HG03066 (cell line): ENCODE data around the gene LYPD8.

Experiments
- ATAC-seq: cut with Tn5 transposase; IDR thresholded peaks from one replicate; pipeline ENCODE4 v1.9.1; 2021; ENCODE audit warnings: low read depth; ENCODE audit not compliant: unreplicated experiment

Gene LYPD8

DNA sequence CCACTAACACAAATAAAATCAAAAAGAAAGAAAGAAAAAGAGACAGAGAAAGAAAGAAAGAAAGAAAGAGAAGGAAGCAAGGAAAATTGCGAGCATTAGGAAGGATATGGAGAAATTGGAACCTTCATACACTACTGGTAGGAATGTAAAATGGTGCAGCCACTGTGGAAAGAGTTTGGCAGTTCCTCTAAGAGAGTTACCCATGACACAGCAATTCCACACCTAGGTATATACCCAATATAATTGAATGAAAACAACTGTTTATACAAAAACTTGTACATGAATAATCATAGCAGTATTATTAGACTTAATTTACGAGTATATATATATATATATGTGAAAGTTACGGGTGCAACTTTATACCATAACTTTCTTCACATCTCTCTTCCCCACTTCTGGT, 4.1 kb upstream of the LYPD8 start:
- no peak for ATAC-seq

DNA sequence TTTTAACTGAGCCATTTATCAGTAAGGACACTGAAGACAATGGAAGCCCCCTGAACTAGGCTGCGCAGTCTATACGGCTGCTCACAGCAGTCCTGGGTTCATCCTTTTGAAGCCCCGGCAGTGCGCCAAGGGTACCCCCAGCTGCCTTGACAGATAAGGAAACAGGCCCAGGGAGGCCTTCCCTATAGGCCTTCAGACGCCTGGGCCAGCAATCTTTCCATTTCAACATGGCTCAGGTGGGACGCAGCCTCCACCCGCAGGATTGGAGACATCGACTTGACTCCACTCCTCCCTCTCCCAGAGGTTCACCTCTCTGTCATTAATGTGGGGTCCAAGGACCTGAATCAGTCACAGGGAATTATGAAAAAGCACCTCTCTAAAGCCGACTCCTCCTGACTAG, 2.8 kb upstream of the LYPD8 start:
- ATAC-seq: no peak

DNA sequence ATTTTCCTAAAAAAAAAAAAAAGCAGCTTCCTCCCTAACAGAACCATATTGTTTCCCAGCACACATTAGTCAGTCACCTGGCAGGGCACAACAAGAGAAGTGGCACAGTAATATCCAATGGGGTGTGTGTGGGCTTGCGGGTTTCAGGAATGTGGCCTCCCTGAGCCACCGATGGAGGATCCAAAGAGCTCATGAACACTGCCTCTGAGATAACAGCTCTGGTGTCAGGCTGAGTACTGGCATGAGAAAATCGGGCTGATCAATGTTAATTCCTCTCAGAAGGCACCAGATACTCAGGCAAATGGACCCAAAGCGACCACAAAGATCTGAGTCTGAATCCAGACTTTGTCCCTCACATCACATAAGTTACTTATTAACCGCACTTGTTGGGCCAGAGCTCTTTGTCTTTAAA, 2.2 kb upstream of the LYPD8 start:
- no peak for ATAC-seq

DNA sequence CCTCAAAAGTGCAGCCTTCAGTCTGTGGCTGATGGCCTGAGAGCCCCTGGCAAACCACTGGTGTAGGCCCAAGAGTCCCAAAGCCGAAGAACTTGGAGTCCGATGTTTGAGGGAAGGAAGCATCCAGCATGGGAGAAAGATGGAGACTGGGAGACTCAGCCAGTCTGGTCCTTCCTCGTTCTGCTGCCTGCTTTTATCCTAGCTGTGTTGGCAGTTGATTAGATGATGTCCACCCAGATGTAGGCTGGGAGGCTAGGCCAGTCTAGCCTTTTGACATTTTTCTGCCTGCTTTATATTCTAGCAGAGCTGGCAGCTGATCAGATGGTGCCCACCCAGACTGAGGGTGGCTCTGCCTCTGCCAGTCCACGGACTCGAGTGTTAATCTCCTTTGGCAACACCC, 1.1 kb upstream of the LYPD8 start:
- ATAC-seq: no peak

DNA sequence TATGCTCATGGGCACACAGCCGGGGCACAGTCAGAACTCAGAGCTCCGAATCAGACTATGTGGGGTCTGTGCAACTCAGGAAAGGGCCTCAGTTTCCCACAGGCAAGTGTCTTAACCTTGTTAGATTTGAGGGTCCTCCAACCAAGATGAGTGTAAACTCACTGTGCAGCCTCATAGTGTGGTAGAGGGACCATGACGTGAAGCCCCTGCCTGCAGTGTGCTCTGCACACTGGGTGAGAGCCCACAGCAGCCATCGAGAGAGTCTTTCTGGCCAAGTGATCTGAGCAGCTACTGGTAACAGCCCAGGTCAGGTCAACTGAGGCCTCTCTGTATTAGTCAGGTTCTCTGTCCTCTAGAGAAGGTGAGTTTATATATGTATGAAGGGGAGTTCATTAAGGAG, 592 bp upstream of the LYPD8 start:
- no peak for ATAC-seq

DNA sequence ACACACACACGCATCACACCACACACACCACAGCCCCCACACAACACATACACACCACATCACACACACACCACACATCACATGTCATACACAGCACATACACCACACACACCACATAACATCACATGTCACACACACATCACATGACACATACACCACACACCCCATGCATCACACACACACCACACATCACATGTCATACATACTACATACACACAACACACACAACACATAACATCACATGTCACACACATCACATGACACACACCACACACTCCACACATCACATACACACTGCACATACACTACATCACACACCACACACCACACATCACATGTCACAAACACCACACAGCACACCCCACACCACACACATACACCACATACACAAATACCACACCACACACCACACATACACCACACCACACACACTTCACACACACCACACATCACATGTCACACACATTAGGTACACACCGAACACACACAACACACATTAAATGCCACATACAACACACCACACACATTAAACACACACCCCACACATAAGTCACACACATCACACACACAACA, 1.8 kb downstream of the LYPD8 start:
- ATAC-seq: no peak

DNA sequence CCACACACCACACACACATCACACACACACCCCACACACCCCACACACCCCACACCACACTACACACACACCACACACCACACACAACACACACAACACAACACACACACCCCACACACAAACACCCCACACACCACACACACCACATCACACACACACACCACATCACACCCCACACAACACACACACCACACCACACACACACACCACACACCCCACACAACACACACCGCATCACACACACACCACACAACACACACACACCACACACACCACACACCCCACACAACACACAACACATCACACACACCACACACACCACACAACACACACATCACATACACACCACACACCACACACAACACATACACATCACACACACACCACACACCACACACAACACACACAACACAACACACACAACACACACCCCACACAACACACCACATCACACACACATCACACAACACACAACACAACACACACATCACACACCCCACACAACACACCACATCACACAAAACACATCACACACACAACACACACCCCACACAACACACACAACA, 2.4 kb downstream of the LYPD8 start:
- no peak for ATAC-seq

DNA sequence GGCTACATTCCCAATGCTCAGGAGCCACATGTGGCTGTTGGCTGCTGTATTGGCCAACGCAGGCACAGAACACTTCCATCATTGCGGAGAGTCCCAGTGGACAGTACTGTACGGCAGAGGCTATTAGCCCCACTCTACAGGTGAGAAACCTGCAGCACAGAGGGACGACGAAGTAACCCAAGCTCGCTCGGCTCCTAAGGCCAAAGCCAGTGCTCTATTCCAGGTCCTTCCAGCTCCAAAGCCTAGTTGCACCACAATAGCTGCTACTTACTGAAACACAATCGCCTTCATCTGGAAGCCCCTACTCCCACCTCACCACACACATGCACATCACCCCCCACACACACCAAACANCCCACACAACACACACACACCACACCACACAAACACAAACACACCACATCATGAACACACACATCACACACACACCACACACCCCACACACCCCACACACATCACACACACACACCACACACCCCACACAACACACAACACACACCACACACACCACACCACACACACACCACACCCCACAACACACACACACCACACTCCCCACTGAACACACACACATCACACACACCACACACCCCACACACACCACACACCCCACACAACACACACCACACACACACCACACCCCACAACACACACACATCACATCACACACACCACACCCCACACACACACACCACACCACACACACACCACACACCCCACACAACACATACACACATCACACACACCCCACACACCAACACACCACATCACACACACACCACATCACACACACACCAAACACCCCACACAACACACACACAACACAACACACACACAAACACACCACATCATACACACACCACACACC, 3.2 kb downstream of the LYPD8 start:
- ATAC-seq: no peak

DNA sequence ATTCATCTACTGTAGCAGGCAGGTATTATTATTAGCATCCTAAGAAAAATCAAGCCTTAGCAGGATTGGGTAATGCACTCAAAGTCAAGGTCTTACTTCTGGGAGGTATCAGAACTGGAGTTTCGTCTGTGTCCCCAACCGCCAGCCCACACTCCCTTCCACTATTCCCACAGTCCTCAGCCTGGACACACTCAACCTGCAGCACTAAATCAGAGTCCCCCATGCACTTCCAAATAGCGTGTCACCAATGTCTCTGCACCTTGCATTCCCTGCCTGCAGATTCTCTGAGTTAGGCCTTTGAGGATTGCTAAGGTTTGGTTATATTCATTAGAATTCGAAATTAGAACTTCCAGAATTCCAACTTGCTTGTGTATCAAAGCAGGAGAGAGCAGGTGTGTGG, 3.9 kb downstream of the LYPD8 start:
- no peak for ATAC-seq

DNA sequence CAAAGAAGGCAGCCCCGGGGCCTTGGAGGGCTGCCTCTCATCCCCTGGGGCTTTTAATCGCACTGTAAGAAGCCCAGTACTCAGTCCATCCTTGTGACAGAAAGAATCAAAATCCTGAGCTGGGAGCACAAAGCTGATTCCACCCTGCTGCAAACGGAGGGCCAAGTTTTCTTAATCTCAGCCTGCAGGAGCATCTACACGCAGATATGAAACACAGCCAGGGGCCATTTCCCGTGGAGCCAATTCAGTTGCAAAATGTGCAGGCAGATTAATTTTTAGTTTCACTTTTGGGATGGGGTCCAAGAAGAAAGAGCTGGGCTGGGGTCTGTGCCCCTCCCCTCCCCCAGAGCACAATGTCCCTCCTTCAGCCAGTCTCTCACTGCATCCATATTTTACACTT, 4.4 kb downstream of the LYPD8 start:
- ATAC-seq: no peak

DNA sequence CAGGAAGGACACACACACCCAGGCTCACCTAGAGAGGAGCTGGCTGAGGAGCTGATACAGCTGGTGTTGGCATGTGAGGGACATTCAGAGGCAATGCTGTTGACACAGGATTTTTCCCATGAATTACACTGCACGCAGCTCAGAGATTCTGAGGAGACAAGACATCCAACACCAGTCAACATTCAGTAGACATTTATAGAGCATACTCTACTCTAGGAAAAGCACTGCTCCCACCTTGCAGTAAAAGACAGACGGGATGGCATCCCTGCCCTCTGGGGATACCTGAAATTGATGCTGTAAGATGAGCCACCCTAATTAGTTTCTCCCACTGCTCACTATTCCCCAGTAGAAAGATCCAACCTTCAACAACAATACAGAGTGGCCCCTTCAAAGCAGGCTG, 5.1 kb downstream of the LYPD8 start:
- no peak for ATAC-seq

DNA sequence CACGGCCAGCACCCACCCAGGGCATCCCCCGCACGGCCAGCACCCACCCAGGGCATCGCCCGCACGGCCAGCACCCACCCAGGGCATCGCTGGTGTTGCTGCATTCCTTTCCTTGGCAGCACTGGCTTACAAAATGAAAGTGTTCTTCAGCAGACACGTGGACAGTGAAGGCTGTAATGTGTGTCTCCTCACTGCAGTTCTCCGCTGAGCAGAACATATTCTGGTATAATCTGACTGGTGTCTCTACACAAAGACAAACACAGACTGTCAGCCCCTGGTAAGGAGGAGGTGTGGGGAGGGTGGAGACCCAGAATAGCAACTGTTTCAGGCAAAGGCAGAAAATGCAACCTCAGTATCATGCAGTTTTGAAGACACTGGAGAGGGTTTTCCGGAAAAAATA, 7.3 kb downstream of the LYPD8 start:
- no peak for ATAC-seq

DNA sequence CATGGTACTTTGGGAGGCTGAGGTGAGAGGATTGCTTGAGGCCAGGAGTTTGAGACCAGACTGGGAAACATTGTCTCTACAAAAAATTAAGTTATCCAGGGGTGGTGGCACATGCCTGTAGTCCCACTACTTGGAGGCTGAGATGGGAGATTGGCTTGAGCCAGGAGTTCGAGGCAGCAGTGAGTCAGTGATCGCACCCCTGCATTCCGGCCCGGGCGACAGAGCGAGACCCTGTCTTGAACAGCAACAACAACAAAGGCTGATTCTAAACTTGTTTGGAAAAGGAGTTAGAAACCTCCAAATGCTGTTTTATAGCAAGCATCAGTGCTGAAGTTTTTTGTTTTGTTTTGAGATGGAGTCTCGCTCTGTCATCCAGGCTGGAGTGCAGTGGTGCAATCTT, 14.7 kb downstream of the LYPD8 start:
- no peak for ATAC-seq

DNA sequence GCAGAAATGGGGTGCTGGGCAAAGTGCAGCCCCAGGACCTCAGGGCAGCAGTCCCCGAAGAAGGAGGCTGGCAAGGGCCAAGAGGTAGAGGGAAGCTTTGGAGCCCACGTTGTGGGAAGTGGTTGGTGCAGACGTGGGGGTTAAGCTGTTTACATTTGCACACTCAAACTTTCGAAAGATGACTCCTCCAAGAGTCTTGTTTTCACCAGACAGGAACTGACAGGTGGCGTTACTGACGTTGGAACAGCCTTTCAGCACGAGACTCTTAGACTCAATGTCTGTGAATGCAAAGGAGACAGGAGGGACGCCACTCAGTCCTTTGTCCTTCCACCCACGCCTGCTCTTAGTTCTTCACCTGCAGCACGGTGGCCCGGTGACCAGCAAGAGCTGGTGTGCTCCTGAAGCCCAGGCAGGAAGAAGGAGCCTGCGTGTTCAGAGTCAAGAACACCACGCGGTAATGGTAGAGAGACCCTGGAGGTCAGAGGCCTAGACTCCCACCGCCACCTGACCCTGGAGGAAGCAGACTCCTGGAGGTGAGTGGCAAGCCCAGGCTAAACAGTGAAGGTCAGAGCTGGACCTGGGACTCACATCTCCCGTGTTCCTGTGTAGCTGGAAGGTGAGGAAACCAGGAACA, 15.9 kb downstream of the LYPD8 start:
- ATAC-seq: no peak

DNA sequence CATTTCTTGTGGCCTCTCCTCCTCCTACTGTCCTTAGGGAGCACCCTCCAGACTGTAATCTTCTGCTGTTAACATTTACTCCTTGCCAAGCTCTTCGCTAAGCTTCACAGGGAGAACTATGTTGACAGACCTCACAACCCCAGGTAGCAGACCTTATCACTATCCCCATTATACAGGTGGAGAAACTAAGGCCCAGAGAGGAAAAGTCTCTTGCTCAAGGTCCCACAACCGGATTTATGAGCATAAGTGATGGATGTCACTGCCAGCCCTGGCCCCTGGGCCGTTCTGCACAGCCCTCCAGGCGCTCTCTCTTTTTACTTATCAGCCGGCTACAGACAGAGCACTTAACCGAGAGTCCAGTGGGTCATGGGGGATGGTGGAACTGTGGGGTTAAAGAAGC, 18.1 kb downstream of the LYPD8 start:
- ATAC-seq: no peak

DNA sequence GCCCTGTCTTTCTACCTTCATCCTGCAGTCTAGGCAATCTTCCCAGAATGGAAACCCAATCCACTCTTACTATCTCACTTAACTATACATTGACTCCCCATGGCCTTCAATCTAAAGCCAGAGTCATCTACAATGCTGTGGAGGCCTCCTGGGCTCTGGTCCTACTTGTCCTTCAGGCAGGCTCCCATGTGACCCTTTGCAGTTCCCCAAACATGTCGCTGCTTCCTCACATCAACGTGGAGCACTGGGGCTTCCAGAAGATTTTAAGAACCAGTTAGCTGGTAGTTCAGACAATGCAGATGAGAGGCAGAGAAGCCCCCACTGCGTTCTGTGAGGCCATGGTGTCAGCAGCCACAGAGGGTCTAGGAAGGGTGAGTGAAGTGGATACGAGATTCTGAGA, 18.6 kb downstream of the LYPD8 start:
- ATAC-seq: no peak

DNA sequence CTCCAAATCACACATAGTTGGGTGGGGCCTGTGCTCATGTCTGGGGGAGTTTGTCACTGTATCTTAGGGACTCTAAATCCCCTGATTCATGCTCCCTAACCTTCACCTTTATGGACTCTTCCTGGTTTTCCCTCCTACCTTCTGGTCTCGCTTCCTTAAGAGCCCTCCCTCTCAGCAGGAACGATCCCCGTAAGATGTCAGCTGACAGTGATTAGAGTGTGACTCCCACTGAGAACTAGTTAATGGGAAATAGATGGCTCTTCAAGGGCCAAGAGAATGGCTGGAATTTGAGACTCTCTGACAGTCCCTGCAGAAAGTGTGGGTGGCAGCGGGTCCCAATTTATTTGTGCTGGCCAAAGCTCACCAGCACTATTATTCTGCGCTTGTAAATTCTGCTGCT, 22.0 kb downstream of the LYPD8 start:
- no peak for ATAC-seq

DNA sequence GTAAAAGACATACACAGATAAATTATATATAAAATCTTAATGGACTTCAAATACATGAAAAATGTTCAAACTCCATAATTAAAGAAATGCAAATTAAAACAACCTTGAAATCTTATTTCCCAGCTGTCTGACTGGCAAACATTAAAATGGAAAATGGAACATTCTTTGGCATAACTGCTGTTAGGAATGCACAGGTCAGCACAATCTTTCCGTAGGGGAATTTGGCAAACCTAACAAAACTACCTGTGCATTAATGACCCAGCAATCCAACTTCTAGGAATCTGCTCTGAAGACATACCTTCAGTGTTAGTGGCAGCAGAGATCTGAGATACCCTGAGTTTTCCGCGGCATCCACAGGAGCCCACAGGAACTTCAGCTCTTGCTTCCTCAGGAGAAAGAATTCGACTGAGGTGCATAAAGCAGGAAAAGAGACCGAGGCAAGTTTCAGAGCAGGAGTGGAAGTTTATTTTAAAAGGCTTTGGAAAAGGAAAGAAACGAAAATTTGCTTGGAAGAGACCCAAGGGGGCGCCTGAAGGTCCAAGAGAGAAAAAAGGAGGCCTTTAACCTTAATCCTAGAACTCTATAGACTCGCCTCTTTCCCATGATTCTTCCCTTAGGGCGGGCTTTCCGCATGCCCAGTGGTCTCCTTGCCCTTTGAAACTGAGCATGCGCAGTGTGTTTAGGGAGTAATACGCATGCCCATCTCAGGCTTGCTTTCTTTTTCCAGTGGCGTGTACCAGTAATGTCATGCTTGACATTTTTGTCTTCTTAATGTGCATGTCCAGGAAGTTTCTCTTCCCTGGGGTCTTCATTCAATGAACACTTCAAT, 24.8 kb downstream of the LYPD8 start:
- ATAC-seq: no peak

DNA sequence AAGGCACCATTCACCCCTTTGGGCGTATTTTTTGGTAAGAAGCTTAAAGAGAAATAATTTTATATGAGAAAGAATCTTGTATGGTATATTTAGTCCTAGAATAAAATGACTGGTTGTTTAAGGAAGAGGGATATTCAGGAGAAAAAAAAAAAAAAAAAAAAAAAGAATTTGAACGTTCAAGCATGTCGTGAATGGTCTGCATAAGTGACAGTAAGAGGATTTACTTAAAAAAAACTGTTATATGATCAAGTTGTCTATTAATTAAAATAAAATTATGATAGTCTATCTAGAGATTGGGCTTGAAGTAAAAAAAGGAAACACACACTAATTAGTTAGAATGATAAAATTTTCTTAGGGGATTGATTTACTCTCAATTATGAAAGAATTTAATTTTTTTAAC, 41.3 kb downstream of the LYPD8 start:
- ATAC-seq: no peak

DNA sequence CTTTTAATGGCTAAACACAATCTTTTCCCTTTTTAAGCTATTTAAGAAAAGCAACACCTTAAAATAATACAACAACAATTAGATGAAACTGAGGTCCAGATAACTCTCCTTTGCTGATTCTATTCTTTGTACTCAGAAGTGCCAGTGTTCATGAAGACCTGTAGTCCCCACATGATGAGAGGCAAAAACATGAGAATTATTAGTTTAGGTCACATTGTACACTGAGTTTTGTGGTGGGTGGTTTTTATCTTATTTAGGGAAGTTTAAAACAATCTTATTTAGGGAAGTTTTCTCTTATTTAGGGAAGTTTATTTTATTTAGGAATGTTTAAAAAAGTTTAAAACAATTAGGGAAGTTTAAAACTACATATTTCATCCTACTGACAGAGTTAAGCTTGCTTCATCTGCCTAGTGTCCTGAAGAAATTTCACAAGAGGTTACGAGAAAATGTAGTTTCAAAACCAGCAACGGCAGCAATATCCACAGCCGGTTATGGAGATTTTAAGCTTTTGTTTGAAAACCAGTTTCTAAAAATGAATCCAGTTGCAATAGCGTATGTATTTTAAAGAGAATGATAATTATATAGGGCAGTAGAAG, 45.2 kb downstream of the LYPD8 start:
- ATAC-seq: no peak
